Stimulated activated CD4-positive, alpha-beta T cell treated with anti-CD3 and anti-CD28 coated beads, Interleukin-12 subunit alpha, Interleukin-12 subunit beta, amount 100 ng/mL, for 24 hours (primary cell): ENCODE results near the gene PIBF1.

Experiments used
- DNase-seq, 2 experiments: peaks; one replicate each; pipeline ENCODE4 v3.0.0-alpha.2; 2020; ENCODE audit warnings: low read depth in 2 of 2

The PIBF1 gene

DNA sequence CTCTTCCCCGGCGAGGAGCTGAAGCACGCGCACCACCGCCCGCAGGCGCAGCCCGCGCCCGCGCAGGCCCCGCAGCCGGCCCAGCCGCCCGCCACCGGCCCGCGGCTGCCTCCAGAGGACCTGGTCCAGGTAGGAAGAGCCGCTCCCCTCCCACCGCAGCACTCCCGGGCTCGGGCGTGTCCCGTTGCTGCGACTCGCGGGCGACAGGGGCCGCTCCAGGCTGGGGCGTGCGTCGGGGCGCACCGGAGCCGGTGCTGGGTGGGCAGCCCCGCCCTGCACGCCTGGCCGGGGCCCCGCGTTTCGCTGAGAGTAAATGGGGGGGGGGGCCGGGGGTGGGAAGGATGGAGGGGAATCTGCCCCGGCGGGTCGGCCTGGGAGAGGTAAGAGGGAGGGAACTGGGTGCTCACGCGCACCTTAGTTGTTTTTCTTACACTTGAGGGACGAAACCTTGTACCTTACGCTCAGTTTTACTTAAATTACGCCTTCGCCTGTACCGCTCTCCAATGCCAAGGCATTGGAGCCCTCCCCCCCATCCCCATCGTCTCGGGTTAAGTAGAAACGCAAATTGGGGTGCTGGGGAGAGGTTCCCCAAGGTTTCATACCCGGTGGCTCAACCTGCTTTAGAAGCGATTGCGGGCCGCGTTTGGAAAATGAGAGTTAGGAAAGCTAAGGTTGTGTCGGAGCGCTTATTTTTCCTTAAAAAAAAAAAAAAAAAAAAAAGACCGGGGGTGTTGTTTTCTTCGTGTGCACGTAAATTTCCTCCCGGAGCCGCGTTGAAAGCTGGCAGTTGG is 277.7 kb downstream of the PIBF1 start:
- DNase-seq, result peak; percentile 14 to 23

DNA sequence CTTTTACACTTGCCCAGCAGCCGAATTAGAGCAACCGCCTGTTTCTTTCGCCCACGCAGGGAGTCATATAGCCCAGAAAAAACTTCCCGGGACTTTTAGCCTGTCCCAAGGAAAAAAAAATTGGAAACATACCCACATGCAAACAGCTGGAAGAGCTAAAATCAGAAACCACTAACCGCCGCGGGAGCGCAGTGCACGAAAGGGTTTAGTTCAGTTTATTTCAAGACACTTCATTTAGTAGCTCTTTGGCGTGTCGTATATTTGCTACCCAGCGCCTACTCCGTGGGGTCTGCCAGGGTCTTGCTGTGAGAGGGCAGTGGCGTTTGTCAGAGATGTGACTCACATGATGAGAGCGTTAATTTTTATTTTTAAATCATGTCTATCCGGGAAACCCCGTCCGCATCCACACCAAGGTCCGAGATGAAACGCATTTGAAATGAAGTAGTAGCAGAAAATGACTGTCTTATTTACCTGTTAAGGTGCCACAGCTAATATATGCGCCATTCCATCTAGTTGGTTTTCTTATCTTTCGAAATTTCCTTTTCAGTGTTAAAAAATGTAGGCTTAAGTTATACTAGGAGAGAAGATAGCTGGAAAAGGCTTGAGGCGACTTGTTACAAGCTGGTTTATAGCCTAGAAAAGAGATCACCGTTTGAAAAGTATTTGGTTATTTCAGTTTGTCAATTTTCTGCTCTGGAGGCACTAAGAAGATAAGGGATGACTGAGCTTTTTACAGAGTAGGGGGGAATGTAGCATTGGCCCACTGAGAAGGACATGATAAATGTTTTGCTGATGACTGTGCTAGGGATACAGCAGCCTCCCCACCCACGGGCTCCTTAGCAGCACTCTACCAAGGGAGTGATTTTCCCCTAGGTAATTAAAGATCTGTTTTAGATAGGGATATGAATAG is 278.6 kb downstream of the PIBF1 start:
- no peak for DNase-seq

DNA sequence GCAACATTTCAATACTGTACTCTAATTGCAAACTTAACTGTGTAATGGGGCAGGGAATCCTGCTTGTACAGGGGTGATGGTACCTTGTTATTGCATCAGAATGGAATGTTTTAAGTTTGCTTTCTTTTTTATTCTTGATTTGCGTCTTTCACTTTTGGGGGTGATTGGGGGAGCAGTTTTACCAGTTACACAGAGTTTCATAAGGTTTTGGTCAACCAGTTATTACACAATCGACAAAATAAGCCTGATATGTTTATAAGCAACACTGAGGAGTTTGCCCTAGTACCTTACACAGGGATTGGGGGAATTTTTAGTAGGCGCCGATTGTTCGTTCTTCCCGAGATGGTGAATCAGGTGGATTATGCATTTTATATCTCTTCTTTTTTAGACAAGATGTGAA is 279.5 kb downstream of the PIBF1 start:
- DNase-seq, result no peak

DNA sequence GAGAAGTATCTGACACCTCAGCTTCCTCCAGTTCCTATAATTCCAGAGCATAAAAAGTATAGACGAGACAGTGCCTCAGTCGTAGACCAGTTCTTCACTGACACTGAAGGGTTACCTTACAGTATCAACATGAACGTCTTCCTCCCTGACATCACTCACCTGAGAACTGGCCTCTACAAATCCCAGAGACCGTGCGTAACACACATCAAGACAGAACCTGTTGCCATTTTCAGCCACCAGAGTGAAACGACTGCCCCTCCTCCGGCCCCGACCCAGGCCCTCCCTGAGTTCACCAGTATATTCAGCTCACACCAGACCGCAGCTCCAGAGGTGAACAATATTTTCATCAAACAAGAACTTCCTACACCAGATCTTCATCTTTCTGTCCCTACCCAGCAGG is 279.9 kb downstream of the PIBF1 start:
- DNase-seq, result no peak

DNA sequence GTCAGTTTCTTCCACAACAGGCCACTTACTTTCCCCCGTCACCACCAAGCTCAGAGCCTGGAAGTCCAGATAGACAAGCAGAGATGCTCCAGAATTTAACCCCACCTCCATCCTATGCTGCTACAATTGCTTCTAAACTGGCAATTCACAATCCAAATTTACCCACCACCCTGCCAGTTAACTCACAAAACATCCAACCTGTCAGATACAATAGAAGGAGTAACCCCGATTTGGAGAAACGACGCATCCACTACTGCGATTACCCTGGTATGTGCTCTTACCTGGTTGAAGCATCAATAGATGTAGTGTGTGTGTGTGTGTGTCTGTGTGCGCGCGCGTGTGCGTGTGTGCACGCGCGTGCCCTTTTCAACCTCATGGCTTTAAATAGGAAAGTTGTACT is 280.5 kb downstream of the PIBF1 start:
- no peak for DNase-seq

DNA sequence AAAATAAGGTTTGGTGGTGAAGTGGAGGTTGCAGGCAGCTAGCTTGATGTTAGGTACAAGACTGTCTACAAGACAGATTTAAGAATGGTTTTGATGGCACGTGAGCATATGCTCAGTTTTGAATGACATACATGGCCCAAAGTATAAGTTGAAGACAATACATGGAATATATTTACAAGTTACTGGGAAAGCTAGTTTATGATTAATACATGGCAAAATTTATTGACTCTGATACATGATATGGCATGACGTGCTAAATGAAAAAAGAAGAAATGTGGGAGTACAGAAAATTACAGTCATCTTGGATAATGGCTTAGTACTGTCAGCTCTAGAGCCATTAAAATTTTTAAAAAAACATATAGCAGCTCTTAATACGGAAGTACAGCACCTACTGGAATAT is 281.2 kb downstream of the PIBF1 start:
- no peak for DNase-seq

DNA sequence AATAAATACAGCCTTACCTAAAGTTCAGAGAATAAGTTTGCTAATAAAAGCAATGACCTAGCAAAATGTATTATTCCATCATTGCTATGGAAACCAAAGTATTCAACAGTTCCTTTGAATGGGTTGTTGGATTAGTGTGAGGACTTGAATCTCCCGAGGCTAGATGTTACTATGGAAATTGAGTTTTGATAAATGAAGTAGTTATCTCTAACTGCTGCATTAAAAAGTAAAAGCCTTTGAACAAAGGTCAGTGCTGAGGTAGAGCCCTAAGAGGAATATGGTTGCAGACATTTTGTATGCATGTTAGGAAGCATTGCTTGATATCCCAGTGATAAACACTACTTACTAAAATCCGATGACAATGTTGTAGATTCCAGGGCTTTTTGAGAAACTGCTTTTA is 283.1 kb downstream of the PIBF1 start:
- no peak for DNase-seq

DNA sequence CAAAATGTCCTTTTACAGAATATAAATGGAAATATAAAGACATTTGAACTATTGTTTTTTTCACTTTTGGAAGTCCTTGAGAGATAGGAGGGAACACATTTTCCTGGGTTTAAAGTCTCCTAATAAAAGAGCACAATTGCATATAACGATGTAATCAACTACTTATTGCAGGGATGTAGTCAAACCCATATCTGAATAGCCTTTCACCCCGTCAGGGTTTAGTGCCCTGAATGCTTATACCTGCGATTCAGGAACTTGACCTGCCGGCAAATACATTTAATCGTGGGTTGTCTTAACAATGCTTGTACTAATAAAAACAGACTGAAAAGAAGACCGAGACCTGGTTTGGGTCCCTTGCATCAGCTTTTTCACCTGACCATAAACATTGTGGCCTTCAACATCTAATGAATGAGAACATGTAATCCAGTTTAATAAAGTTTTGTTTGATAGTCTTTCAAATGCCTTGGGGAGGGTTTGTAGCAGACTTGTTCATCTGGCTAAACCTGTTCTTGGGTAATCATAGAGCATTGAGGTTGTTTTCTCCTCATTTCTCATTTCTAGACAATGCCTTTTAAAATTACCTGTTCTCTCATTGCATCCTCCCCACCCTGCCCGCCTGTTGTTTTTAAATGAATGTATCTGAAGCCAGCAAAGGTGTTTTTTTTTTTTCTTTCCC is 283.9 kb downstream of the PIBF1 start:
- DNase-seq, result no peak
